ENCODE results near the gene UQCRC2.
A peak's percentile ranks its signal among the peaks of the same experiment; 100 is the strongest.
"Not testable (repeated sequence)": the region's sequence is repeated elsewhere in the genome, so short reads cannot be mapped to it uniquely, and the experiment has no call there.

Gene UQCRC2

GRCh38 chr16:21982108-21982507 lies 28.9 kb downstream of the UQCRC2 start:
- no peak for DNase-seq (ENCODE audit: low read depth, low spot score)

- no peak for DNase-seq (ENCODE audit: low read depth, low spot score)
These were observed 30.9 kb downstream of the UQCRC2 start for GRCh38 chr16:21984062-21984461.

- no peak for DNase-seq (ENCODE audit: low read depth, low spot score)
These were observed 32.4 kb downstream of the UQCRC2 start for GRCh38 chr16:21985524-21985923.

GRCh38 chr16:21986692-21987246 lies 33.6 kb downstream of the UQCRC2 start:
- no peak for DNase-seq (ENCODE audit: low read depth, low spot score)

- DNase-seq (ENCODE audit: low read depth, low spot score): no peak
These were observed 34.3 kb downstream of the UQCRC2 start for GRCh38 chr16:21987498-21987897.

- no peak for DNase-seq (ENCODE audit: low read depth, low spot score)
These were observed 36.0 kb downstream of the UQCRC2 start for GRCh38 chr16:21989133-21989532.

- no peak for DNase-seq (ENCODE audit: low read depth, low spot score)
These were observed 36.6 kb downstream of the UQCRC2 start for GRCh38 chr16:21989751-21990150.

GRCh38 chr16:21990381-21990944 lies 37.3 kb downstream of the UQCRC2 start:
- no peak for DNase-seq (ENCODE audit: low read depth, low spot score)

- no peak for DNase-seq (ENCODE audit: low read depth, low spot score)
These were observed 38.5 kb downstream of the UQCRC2 start for GRCh38 chr16:21991621-21992020.

GRCh38 chr16:21994856-21995465 lies 41.8 kb downstream of the UQCRC2 start:
- DNase-seq (ENCODE audit: low read depth, low spot score): no peak

GRCh38 chr16:21996923-21997696 lies 43.9 kb downstream of the UQCRC2 start:
- DNase-seq (ENCODE audit: low read depth, low spot score): no peak

- no peak for DNase-seq (ENCODE audit: low read depth, low spot score)
These were observed 44.7 kb downstream of the UQCRC2 start for GRCh38 chr16:21997697-21998480.

GRCh38 chr16:22001591-22001990 lies 48.4 kb downstream of the UQCRC2 start:
- DNase-seq (ENCODE audit: low read depth, low spot score): no peak

- not testable (repeated sequence) for DNase-seq (ENCODE audit: low read depth, low spot score)
These were observed 48.9 kb downstream of the UQCRC2 start for GRCh38 chr16:22002047-22002446.

- no peak for DNase-seq (ENCODE audit: low read depth, low spot score)
These were observed 50.0 kb downstream of the UQCRC2 start for GRCh38 chr16:22003195-22003594.

- no peak for DNase-seq (ENCODE audit: low read depth, low spot score)
These were observed 51.2 kb downstream of the UQCRC2 start for GRCh38 chr16:22004341-22004740.

GRCh38 chr16:22005746-22006145 lies 52.6 kb downstream of the UQCRC2 start:
- DNase-seq (ENCODE audit: low read depth, low spot score): no peak

GRCh38 chr16:22006636-22007035 lies 53.5 kb downstream of the UQCRC2 start:
- DNase-seq (ENCODE audit: low read depth, low spot score): no peak

- no peak for DNase-seq (ENCODE audit: low read depth, low spot score)
These were observed 54.0 kb downstream of the UQCRC2 start for GRCh38 chr16:22007159-22007508.

GRCh38 chr16:22007509-22008214 lies 54.5 kb downstream of the UQCRC2 start, which contains the start of gene MOSMO:
Gene MOSMO, plus strand, starts transcription at chr16:22008111. Its CDS starts 191 bp downstream, at chr16:22008302.
- DNase-seq (ENCODE audit: low read depth, low spot score): peak; percentile 41

All from activated CD4-positive, CD25-positive, alpha-beta regulatory T cell treated with anti-CD3 and anti-CD28 coated beads, Interleukin-2, amount 50 U/mL, for 16 hours (primary cell).